B cell (primary cell): ENCODE results near the gene DCBLD2. TPM values are rescaled to one million over a fixed set of nuclear protein-coding genes. Genes with fewer than 3 reads are reported as not detected.

Source experiments
- ATAC-seq: fragments of 200-7000 bp; cut with Tn5 transposase; one replicate; pipeline ENCODE4 v1.10.0; 2021; ENCODE audit warnings: low read depth, mild to moderate bottlenecking, moderate number of reproducible peaks, moderate library complexity
- CTCF ChIA-PET: fragments of 350-600 bp; sonication (Branson Sonifier 250); formaldehyde crosslinking; loops from one replicate; lab custom pipeline; 2021; ENCODE audit warnings: antibody characterized with exemption, inconsistent platforms; lab: Charles Lee
- POLR2A ChIA-PET: fragments of 350-600 bp; sonication (Branson Sonifier 250); formaldehyde crosslinking; loops from one replicate; lab custom pipeline; 2021; ENCODE audit warnings: antibody characterized with exemption; lab: Charles Lee
- DNase-seq: peaks from one replicate; pipeline ENCODE4 v3.0.0; 2013
- H2AFZ ChIP-seq: 2 replicates; pipeline ENCODE4 v1.6.1; 2012; ENCODE audit warnings: mild to moderate bottlenecking, low read depth, low read length; ENCODE audit not compliant: insufficient read depth, poor library complexity, severe bottlenecking
- H3K27ac ChIP-seq, 2 donors: 1 replicate in 1 of 2; 2 replicates in 1 of 2; pipeline ENCODE4 v1.5.1; 2012 to 2013; ENCODE audit warnings: low read length in 2 of 2, mild to moderate bottlenecking in 2 of 2, moderate library complexity in 1 of 2
- H3K27me3 ChIP-seq, 4 experiments: fragments of 200-600 bp in 1 of 4; sonication (generic) in 1 of 4; replicated peaks in 1 of 4; 1 replicate in 2 of 4; 2 replicates in 2 of 4; pipeline versions ENCODE4 v1.6.1 to v1.7.0; 2013 to 2016; ENCODE audit warnings: low read length in 3 of 4, mild to moderate bottlenecking in 2 of 4, mixed read lengths in 1 of 4, moderate library complexity in 1 of 4; ENCODE audit not compliant: insufficient read depth in 4 of 4, control insufficient read depth in 3 of 4; ENCODE audit errors: control extremely low read depth in 1 of 4
- H3K36me3 ChIP-seq, 2 experiments: replicated peaks in 1 of 2; 1 replicate in 1 of 2; 2 replicates in 1 of 2; pipeline versions ENCODE4 v1.6.1 to v1.7.1; 2013; ENCODE audit warnings: low read length in 1 of 2; ENCODE audit not compliant: insufficient read depth in 2 of 2, control insufficient read depth in 1 of 2; ENCODE audit errors: control extremely low read depth in 1 of 2, extremely low read depth in 1 of 2
- H3K4me1 ChIP-seq, 2 donors: fragments of 200-600 bp in 1 of 2; sonication (generic) in 1 of 2; 1 replicate in 1 of 2; 2 replicates in 1 of 2; pipeline versions ENCODE4 v1.5.1 to v1.6.1; 2013 to 2017; ENCODE audit warnings: low read length in 2 of 2; ENCODE audit not compliant: control insufficient read depth in 2 of 2, insufficient read depth in 2 of 2
- H3K4me2 ChIP-seq: replicated peaks from 2 replicates; pipeline ENCODE3; 2012; ENCODE audit warnings: mild to moderate bottlenecking, low read depth, low read length; ENCODE audit not compliant: poor library complexity, severe bottlenecking
- H3K4me3 ChIP-seq, 5 experiments: fragments of 200-600 bp in 1 of 5; sonication (generic) in 1 of 5; 1 replicate in 3 of 5; 2 replicates in 2 of 5; pipeline versions ENCODE4 v1.5.1 to v1.7.0; 2011 to 2016; ENCODE audit warnings: low read length in 4 of 5, mild to moderate bottlenecking in 4 of 5, low read depth in 2 of 5, control low read depth in 1 of 5, moderate library complexity in 1 of 5; ENCODE audit not compliant: insufficient read depth in 1 of 5; ENCODE audit errors: control extremely low read depth in 1 of 5, extremely low read depth in 1 of 5
- H3K79me2 ChIP-seq: fragments of 200-600 bp; sonication (generic); one replicate; pipeline ENCODE4 v1.6.0; 2016; ENCODE audit warnings: low read length; ENCODE audit not compliant: control insufficient read depth, insufficient read depth
- H3K9ac ChIP-seq: fragments of 200-600 bp; sonication (generic); 2 replicates; pipeline ENCODE4 v1.6.1; 2017; ENCODE audit warnings: mild to moderate bottlenecking, low read length, moderate library complexity
- H3K9me3 ChIP-seq, 3 donors: one replicate each; pipeline versions ENCODE4 v1.6.1 to v1.7.1; 2013; ENCODE audit warnings: low read length in 2 of 3; ENCODE audit not compliant: control insufficient read depth in 2 of 3, insufficient read depth in 1 of 3; ENCODE audit errors: control extremely low read depth in 1 of 3
- H4K20me1 ChIP-seq: 2 replicates; pipeline ENCODE4 v1.6.0; 2012; ENCODE audit warnings: mild to moderate bottlenecking, low read length; ENCODE audit not compliant: insufficient read depth, control insufficient read depth, poor library complexity, severe bottlenecking
- H3K27ac Mint-ChIP-seq: one replicate; pipeline ENCODE4 v1.8.0; 2021; ENCODE audit warnings: mixed read lengths
- H3K27me3 Mint-ChIP-seq: one replicate; pipeline ENCODE4 v1.8.0; 2021; ENCODE audit warnings: mixed read lengths
- H3K4me1 Mint-ChIP-seq: one replicate; pipeline ENCODE4 v1.8.0; 2021; ENCODE audit warnings: mixed read lengths
- H3K4me3 Mint-ChIP-seq: one replicate; pipeline ENCODE4 v1.8.0; 2021; ENCODE audit warnings: mixed read lengths
- H3K9me3 Mint-ChIP-seq: one replicate; pipeline ENCODE4 v1.8.0; 2022; ENCODE audit warnings: mixed read lengths; ENCODE audit not compliant: insufficient read depth
- CTCF ChIP-seq: fragments of 200-600 bp; IDR thresholded peaks from one replicate; pipeline ENCODE4 v1.8.0; 2022; ENCODE audit warnings: antibody characterized with exemption, mild to moderate bottlenecking
- EZH2 ChIP-seq: IDR thresholded peaks from 2 replicates; pipeline ENCODE4 v1.6.1; 2012; ENCODE audit warnings: borderline replicate concordance, low read depth, mild to moderate bottlenecking, moderate library complexity, low read length; ENCODE audit not compliant: insufficient read depth, poor library complexity, severe bottlenecking
- WGBS: methylation state at CpG from one replicate; pipeline ENCODE4 v1.1.5; 2013; ENCODE audit warnings: missing lambda C conversion rate; ENCODE audit not compliant: insufficient coverage; 5-methylcytosine and 5-hydroxymethylcytosine counted together
- intact Hi-C: fragments of 100-400 bp; cut with micrococcal nuclease; formaldehyde crosslinking; loops from one replicate; pipeline ENCODE4 v1.10.0; 2022
- polyA plus RNA-seq: library from polyadenylated mRNA; depleted of rRNA; stranded (reverse); fragments of >200 nt; gene quantifications from 2 replicates; pipeline ENCODE4 v1.2.3, GENCODE V29; 2012
- total RNA-seq, 2 donors: library from RNA; stranded (reverse); fragments of 120-200 nt in 1 of 2; gene quantifications; 1 replicate in 1 of 2; 2 replicates in 1 of 2; pipeline versions ENCODE4 v1.2.3 to v1.2.4, GENCODE V29; 2013 to 2022

DCBLD2 gene
- total and polyA plus RNA-seq, 2 donors (not counting 1 experiment from before 2014, with no cell fraction given), result 0.37 to 3.5 TPM

- Histone ChIP-seq H3K79me2 (no peaks in the 10 kb centered on the region), H3K27me3 (peaks cover 0 to 2% (median 0%) of the 10 kb centered on the region in 4 experiments), H3K4me1 (no peaks in the 10 kb centered on the region), H3K27ac (no peak overlapping the region), H3K4me2 (no peak overlapping the region), H4K20me1 (no peaks in the 10 kb centered on the region), H3K36me3 (no peaks in the 10 kb centered on the region), H2AFZ (no peak overlapping the region), H3K9ac (no peak overlapping the region), H3K4me3 (no peak overlapping the region), H3K9me3 (peaks cover 0 to 1% (median 0%) of the 10 kb centered on the region in 3 donors)
- DNase-seq (no peak), ATAC-seq (no peak)
- WGBS, result 88% methylated on average over 1 of the region's 3 CpGs
- H3K4me1 Mint-ChIP-seq, result no peaks in the 10 kb centered on the region
- ChIA-PET CTCF (no interaction called here), POLR2A (no interaction called here)
- no peak overlapping the region for H3K4me3 Mint-ChIP-seq
- H3K27me3 Mint-ChIP-seq, result peaks cover 11% of the 10 kb centered on the region
- TF ChIP-seq EZH2 (no peak), CTCF (no peak)
- intact Hi-C loops, result no loop called here
- no peak overlapping the region for H3K27ac Mint-ChIP-seq
- no peaks in the 10 kb centered on the region for H3K9me3 Mint-ChIP-seq
Measured at GRCh38 chr3:98754483-98754882, 147.0 kb downstream of the DCBLD2 start.

- Histone ChIP-seq H3K4me1 (no peaks in the 10 kb centered on the region), H3K4me2 (no peak overlapping the region), H3K27me3 (peaks cover 0 to 2% (median 0%) of the 10 kb centered on the region in 4 experiments), H2AFZ (no peak overlapping the region), H3K79me2 (no peaks in the 10 kb centered on the region), H3K27ac (no peak overlapping the region), H3K4me3 (no peak overlapping the region), H3K9me3 (peaks cover 0 to 1% (median 0%) of the 10 kb centered on the region in 3 donors), H4K20me1 (no peaks in the 10 kb centered on the region), H3K36me3 (no peaks in the 10 kb centered on the region), H3K9ac (no peak overlapping the region)
- POLR2A ChIA-PET, result no interaction called here
- TF ChIP-seq CTCF, result no peak
- no peak for TF ChIP-seq EZH2
- CTCF ChIA-PET, result interaction anchor here (0.6 to 1.4 kb wide), 2 partner anchors 9 to 148 kb away, joined by 3 read pairs; no protein-coding TSS in a partner anchor
- Mint-ChIP-seq H3K27ac (no peak overlapping the region), H3K27me3 (peaks cover 16% of the 10 kb centered on the region), H3K4me3 (no peak overlapping the region), H3K4me1 (no peaks in the 10 kb centered on the region), H3K9me3 (no peaks in the 10 kb centered on the region)
- intact Hi-C loops, result no loop called here
- ATAC-seq, result no peak
- no peak for DNase-seq
- 100% methylated on average over 1 of the region's 1 CpG for WGBS
Measured at GRCh38 chr3:98750276-98750919, 151.1 kb downstream of the DCBLD2 start.
